ENCODE data around the gene BPIFB6. TPM values are rescaled to one million over a fixed set of nuclear protein-coding genes. Genes with fewer than 3 reads are reported as not detected.

The BPIFB6 gene
- total RNA-seq, 1 donor from 2014 or later: not detected

DNA sequence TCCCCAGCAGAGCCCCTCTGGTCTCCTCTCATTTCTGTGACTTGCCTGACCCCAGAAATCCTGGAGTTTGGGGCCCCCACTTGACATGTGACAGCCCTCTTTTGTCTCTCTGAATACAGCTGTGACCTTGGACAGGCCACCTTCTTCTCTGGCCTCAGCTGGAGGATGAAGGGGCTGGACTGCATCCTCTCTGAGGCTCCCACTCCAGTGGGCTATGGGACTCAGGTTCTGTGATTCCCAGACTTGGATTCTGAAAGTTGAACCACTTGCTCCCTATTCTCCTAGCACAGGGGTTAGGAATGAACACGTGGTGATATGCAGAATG is 31.3 kb downstream of the BPIFB6 start:
- no peak for DNase-seq (ENCODE audit: low spot score)

DNA sequence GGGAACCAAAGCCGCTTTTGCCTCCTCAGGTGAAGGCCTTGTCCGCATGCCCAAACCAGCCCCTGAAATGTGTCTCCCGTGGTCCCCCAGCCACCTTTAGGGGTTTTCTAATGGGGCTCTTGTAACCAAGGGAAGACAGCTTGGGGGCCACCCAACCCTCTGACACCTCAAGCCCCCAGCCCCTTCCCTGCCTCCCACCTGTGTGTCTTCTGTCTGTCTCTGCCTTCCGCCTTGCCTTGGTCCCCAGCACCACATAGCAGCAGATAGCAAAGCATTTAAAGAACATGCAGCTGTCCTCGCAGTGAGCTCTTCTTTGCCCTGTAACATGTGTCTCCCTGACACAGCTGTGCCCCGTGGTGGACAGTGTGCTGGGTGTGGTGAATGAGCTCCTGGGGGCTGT is 31.8 kb downstream of the BPIFB6 start:
- DNase-seq (ENCODE audit: low spot score): no peak

DNA sequence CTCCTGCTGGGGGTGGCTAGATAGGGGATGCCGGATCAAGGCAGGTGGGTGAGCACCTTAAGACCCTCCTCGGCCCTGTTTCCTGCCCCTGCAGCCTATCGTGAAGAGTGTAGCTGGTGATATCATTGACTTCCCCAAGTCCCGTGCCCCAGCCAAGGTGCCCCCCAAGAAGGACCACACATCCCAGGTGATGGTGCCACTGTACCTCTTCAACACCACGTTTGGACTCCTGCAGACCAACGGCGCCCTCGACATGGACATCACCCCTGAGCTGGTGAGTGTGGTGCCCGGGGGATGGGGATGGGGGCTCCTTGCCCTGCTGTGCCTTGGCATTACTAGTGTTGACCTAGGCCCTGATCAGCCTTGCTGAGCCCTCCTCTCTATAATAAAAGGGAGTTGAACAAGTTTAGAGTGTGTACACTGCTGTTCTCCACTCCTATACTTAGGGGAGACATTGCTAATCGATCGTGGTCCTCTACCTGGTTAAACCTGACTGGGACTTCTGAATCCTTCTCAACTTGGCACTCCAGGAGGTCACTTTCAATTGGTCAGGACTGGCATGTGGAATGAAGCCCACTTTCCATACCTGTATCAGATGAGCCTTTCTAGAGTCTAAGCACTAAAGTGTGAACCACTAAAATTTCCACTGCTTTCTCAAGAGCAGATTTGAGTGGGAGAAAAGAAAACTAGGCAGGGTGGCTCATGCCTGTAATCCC is 33.3 kb downstream of the BPIFB6 start:
- no peak for DNase-seq (ENCODE audit: low spot score)

DNA sequence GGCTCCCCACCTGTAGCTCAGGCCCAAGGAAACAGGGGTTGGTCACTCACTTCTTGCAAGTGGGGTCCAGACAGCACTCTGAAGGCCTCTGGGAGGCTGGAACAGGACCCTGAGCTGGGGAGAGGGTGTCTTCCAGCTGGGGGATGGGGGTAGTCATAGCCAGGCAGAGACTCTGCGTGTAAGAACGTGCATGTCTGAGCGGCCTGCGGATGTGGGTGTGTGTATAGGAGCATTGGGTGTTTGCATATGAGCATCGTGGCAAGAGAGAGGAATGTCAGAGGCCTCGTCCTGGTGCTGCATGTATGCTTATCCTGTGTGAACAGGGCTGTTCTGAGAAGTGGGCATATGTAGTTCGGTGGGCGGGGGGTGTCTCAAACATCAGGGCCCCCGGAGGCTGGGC is 34.3 kb downstream of the BPIFB6 start:
- no peak for DNase-seq (ENCODE audit: low spot score)

DNA sequence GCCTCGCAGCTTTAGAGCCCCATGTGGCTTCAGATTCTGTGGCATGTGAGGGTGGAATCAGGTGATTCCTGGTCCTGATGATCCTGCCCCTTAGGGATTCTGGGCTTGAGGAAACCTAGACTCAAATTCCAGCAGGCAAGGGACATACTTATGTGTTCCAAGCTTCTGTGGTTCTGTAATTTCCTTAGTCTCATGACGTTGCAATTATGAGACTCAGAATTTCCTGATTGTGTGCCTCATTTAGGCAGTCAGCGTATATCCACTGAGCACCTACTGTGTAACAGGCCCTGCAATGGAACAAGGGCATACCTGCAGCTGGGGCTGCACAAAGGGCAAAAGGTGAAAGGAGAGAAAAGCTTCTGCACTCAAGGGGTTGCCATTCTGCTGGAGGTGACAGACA is 36.4 kb downstream of the BPIFB6 start:
- DNase-seq (ENCODE audit: low spot score): no peak

DNA sequence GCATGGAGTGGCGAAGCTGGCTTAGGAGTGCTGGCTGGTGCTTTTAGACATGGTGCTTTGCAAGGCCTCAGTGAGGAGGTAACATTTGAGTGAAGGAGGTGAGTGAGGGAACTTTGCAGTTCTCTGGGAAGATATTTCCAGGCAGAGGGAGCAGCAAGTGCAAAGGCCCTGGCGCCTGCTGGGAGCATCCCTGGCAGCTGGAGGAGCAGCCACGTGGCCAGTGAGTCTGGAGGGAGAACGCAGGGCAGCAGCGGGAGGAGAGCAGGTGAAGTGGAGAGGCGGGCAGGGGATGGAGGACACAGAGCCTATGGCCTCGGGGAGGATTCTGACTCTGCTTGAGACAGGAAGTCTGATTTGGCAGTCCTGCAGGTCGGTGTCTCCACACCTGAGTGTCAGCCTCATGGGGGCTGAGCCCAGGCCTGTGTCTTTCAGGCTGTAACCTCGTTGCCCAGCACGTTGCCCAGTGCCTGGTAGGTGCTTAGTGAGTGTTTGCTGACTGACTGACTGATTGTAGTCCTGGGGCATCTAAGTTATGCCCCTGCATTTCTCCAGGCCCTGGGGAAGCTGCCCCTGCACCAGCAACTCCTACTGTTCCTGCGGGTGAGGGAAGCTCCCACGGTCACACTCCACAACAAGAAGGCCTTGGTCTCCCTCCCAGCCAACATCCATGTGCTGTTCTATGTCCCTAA is 36.9 kb downstream of the BPIFB6 start:
- no peak for DNase-seq (ENCODE audit: low spot score)

DNA sequence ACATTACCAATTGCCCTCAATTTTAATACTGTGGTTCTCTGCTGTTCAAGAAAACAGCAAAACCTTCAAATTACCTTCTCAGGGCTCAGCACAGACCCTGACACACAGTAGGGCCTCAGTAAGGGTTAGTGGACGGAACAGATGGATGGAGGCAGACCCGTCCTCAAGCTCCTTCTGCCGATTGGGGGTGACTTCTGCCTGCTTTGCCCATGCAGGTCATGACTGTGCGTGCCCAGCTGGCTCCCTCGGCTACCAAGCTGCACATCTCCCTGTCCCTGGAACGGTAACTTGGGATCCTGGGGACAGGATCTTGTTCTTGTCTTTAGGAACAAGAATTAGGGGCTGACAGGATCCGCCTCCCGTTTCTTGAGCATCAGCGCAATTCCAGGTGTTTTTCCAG is 38.2 kb downstream of the BPIFB6 start:
- DNase-seq (ENCODE audit: low spot score): no peak

DNA sequence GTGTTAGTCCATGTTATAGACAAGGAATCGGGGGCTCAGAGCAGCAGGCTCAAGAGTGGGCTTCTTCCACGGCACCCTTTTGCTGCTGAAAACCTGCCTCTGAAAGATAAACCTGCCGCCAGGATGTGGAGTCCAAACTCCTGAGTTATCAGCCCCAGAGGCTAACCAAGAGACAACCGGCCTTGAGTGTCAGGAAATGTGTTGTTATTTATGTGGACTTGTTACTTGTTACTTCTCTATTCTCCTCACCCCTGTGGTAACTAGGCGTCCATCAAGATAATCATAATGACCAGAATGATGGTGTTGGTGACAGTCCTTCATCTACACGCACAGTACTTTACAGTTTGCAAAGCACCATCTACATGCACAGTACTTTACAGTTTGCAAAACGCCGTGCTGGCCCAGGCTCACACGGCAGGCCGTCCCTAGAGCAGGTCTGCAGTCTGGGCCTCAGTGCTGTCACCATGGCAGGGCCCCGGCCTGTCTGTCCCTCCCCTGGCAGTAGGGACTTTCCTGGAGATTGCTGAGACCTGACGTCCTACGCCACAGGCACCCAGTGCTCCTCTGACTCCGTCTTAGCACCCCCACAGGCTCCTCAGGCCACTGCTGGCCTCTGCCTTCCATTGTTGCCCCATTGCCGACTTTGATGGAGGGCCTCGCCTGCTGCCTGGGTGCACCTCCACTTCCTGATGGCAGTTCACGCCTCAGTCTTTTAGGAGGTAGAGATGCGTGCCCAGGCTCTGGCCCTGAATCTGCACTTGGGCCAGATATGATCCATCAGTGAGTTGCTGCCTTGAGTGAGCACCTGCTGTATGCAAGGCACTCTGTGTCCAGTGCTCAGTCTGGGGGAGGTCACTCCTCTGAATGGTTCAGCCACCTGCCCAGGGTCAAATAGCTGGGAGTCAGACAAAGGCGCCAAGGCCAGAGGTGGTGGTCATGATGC is 38.9 kb downstream of the BPIFB6 start:
- no peak for DNase-seq (ENCODE audit: low spot score)

DNA sequence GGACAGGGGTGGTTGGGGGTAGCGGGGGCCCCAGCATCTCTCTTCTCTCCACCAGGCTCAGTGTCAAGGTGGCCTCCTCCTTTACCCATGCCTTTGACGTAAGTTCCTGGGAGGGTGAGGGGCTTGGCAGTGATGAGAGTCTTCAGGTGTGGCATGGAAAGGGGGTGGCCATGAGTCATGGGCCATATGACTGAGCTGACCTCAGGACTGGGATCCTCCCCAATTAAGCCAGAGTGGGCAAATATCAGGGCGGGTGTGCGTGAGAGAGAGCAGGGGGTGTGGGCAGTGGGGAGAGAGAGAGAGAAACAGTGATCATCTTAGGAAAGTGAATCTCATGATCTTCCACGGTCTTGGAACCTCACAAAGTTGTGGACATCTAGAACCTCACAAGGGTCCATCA is 39.8 kb downstream of the BPIFB6 start:
- no peak for DNase-seq (ENCODE audit: low spot score)

DNA sequence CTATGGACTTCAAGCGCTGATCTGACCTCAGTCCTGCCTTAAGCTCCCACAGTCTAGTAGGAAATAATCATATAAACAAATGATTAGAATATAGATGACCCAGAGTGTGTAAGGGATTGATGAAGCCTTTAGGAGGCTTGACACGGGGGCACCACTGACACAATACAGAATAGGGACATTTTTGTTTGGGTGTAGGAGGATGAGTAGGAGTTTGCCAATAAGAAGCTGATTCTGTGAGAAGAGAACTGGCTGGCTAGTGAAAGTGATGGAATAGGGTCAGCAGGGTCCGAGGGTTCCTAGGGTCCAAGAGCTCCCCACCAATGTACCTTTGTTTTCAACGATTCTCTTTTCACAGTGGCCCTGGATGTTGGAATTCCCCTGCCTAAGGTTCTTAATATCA is 40.9 kb downstream of the BPIFB6 start:
- DNase-seq (ENCODE audit: low spot score): no peak

DNA sequence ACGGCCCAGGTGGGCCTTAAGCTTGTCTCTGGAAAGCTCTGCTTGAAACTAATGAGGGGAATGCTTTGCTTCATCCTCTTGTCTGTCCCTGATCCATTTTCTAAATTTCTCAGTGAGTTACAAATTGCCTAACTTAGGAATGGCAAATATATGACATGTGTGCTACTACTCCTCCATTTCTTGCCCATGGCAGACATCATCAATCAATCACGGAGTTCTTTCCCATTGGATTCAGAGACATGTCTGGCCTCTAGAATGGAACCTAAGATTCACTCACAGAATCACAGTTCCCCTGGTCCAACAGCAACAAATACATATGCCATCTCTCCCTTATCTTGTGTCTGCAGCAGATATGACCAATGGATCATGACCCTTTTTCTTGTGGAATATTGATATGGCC is 41.4 kb downstream of the BPIFB6 start:
- no peak for DNase-seq (ENCODE audit: low spot score)

DNA sequence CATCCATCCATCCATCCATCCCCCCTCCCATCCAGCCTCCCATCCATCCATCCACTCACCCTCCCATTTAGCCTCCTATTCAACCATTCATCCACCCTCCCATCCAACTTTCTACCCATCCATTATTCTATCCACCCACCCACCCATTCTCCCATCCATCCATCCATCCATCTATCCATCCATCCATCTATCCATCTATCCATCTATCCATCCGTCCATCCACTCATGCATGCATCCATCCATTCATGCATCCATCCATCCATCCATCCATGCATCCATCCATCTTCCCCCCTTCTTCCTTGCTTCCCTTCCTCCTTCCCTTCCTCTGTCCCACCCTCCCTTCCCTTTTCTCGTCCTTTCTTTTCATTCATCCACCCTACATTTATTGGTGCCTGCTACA is 43.2 kb downstream of the BPIFB6 start:
- DNase-seq (ENCODE audit: low spot score): no peak

DNA sequence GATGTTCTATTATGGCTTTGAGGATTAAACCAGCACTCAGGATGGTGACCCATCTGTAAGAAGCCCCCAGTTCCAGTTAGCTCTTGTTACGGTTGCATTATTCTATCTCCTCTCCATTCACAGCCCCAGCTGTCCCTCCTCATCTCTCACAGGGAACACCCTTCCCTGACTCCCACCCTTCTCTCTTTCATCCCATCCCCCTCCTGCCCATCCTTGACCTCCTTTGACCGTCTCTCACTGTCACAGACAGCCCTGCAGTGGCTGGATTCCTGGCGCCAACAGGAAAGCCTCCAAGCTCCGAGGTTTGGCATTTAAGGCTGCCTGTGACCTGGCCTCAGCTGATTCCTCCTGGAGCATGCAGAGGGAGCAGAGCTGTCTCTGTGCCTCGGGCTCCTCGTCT is 43.8 kb downstream of the BPIFB6 start:
- DNase-seq (ENCODE audit: low spot score): no peak

DNA sequence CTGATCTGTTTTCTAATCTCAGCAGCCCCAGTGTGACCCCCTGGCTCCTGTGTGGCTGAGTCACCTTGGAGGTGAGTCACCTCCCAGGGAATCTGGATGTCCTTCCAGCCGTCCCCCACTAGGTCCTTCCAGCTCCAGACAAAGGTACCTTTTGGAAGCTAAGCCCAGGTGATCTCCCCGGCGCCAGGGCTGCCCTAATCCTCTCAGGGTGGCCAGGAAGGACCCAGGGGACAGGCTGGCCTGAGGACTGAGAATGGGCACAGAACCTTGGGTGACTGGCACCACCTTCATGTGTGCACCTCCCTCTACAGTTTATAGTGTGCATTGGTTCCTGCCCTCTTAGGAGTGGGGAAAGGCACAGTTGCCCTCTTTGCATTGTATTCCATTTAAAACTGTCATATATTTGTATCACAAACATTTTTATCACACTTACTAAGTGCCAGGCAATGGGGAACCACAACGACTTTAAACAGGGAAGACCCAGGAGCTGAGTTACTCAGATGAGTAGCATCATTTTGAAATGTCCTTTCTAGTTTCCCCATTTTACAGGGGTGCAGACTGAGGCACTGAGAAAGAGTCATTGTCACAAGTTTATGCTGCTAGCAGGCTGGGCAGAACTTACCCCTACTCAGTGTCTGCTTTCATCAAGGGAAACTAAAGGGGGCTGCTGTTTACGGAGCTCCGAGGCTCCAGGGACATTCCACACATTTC is 45.4 kb downstream of the BPIFB6 start:
- DNase-seq (ENCODE audit: low spot score): no peak

DNA sequence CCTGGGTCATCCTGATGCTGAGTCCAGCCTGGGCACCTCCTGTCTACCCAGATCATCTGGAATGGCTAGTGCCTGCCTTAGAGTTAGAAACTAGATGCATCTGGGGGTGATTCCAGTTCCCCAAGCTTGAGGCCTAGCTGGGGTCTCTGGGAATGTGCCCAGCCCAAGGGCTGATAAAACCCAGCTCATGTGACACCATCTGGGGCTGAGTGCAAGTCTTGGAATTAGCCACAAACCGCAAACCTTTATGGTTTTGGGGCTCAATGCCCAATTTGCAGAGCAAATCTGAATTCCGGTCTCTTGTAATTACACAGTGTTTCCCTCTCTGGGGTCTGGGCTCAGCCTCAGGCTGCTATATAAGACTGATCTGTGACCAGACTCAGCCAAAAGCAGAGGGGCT is 47.8 kb downstream of the BPIFB6 start, which contains the start of gene BPIFB4:
TSS of gene BPIFB4 (plus strand) at position 385 of the 400 bp plus-strand sequence. CDS start 1,884 bp downstream, outside the sequence.
- DNase-seq (ENCODE audit: low spot score): no peak

DNA sequence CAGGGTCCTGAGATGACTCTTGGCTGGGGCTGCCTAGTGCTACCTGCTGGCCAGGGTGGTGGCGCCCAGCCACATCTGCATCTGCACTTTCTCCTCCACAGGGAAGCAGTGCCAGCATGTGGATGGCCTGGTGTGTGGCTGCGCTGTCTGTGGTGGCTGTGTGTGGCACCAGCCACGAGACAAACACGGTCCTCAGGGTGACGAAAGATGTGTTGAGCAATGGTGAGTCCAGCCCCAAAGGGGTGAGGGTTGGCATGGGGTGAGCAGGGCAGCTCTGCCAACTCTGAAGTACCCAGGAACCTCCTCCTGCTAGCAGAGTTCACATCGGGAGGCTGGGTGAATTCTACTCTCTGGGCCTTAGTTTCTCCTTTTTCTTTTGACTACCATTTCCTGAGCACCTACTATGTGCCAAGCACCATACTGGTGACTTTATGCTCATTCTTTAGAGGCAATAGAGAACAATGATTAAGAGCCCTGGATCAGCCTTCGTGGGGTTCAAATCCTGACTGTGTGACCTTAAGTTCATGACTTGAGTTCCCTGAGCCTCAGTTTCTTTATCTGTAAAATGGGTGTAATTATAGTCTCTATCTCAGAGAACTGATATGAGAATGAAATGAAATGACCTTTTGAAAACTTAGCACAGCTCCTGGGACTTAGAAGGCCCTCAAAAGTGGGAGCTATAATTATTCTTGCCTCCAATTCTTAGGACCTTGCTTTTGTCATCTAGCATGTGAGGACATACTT is 50.1 kb downstream of the BPIFB6 start:
- DNase-seq (ENCODE audit: low spot score): no peak

DNA sequence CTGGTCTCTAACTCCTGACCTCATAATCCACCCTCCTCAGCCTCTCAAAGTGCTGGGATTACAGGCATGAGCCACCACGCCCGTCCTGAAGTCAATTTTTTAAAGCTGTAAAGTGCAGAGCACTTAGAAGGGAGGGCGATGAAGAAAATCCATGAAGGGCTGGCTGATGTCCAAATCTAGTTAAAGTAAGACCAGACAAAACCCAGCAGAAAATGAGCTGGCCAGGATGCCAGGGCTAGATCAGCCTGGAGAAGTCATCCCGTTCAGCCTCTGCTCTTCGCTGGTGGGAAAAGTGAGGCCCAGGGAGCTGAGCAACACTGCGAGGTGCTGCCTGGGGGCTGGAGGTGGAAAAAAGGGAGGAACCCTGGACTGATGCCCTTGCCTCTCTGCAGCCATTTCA is 51.1 kb downstream of the BPIFB6 start:
- DNase-seq (ENCODE audit: low spot score): peak; percentile 19

DNA sequence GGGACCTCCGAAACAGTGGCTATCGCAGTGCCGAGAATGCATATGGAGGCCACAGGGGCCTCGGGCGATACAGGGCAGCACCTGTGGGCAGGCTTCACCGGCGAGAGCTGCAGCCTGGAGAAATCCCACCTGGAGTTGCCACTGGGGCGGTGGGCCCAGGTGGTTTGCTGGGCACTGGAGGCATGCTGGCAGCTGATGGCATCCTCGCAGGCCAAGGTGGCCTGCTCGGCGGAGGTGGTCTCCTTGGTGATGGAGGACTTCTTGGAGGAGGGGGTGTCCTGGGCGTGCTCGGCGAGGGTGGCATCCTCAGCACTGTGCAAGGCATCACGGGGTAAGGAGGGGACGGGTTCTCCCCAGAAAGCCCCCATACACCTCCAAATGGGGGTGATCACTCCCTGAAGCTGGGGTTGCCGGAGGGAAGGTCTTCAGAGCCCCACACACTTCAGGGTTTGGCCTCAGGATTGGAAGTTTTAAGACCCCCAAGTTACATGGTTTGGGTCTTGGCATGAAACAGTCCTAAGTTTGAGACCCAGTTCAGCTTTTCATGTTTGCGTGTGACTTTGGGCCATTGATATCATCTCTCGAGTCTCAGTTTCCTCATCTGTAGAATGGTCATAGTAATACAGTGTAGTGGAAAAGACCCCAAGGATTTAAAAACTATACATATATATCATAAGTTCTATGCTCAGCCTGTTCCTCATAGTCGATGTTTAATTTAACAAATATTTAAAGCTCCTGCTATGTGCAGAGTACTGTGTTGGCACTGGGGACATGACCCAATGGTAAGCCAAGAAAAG is 52.3 kb downstream of the BPIFB6 start:
- no peak for DNase-seq (ENCODE audit: low spot score)

DNA sequence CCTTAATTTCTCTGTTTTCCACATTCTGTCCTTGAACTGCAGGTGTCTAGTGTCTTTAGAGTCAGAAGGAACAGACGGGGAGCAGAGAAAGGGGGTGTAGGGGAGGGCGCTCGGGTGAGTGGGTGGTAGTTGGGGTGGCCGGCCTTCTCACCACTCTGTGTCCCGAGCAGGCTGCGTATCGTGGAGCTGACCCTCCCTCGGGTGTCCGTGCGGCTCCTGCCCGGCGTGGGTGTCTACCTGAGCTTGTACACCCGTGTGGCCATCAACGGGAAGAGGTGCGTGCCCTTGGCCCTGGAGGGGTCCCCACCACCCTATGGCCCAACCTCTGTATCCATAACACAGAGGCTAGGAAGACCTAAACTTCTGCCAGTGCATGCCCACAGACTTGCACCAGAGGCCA is 53.3 kb downstream of the BPIFB6 start:
- no peak for DNase-seq (ENCODE audit: low spot score)

DNA sequence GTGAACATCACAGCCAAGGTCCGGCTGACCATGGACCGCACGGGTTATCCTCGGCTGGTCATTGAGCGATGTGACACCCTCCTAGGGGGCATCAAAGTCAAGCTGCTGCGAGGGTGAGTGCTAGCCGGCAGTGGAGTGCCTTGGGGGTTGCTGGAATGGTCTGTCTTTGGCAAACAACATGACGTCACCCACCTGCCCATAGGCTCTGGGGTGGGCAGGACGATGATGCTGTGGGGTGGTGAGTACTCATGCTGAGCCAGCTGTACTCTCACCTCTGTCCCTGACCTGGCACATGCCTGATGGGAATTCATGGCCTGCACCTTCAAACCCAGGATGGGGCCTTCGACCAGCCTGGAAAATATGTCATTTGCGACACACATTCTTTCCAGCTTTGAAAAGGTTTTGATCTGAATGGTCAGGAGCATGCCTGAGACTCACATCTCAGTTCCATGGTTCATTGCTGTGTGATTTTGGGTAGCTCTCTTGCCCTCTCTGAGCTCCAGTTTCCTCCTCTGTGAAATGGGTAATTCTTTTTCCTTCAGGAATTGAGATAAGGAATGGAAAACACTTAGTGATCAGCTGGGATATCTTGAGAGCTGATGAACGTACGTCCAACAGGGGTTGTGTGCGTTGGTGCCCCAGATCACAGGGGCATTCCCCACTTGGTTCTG is 54.7 kb downstream of the BPIFB6 start:
- DNase-seq (ENCODE audit: low spot score): no peak
